HepG2 (cell line): Measurements from ENCODE around the gene LMNA. TPM values are rescaled to one million over a fixed set of nuclear protein-coding genes. Genes with fewer than 3 reads are reported as not detected.

ENCODE experiments used
- FOXM1 ChIP-seq: sonication (generic); formaldehyde crosslinking; IDR thresholded peaks from 2 replicates; pipeline ENCODE4 v1.5.0; 2020; ENCODE audit warnings: missing genetic modification reagents
- GABPA ChIP-seq, 2 experiments: IDR thresholded peaks; 2 replicates each; pipeline ENCODE4 v1.6.1; 2011 to 2016; ENCODE audit warnings: low read depth in 2 of 2, low read length in 1 of 2, missing biosample characterization in 1 of 2, missing genetic modification characterization in 1 of 2
- HNF4G ChIP-seq, 2 experiments: sonication (generic) in 1 of 2; formaldehyde crosslinking in 1 of 2; IDR thresholded peaks; 2 replicates each; pipeline versions ENCODE4 v1.4.0 to v1.6.1; 2011 to 2020; ENCODE audit warnings: borderline replicate concordance in 2 of 2, low read depth in 2 of 2, mild to moderate bottlenecking in 2 of 2, low read length in 1 of 2, missing genetic modification reagents in 1 of 2, moderate library complexity in 1 of 2
- HNRNPH1 ChIP-seq: fragments of 200-400 bp; formaldehyde crosslinking; optimal IDR thresholded peaks from 2 replicates; pipeline ENCODE3; 2017; ENCODE audit warnings: mild to moderate bottlenecking, low read depth, low read length
- MIXL1 ChIP-seq: IDR thresholded peaks from 2 replicates; pipeline ENCODE4 v1.6.1; 2016
- MLXIP ChIP-seq: sonication (generic); formaldehyde crosslinking; IDR thresholded peaks from 2 replicates; pipeline ENCODE4 v1.9.0; 2021; ENCODE audit warnings: missing genetic modification reagents, borderline replicate concordance
- NKX3-1 ChIP-seq: sonication (generic); formaldehyde crosslinking; IDR thresholded peaks from 2 replicates; pipeline ENCODE4 v1.5.0; 2020; ENCODE audit warnings: missing genetic modification reagents
- NR2F2 ChIP-seq: IDR thresholded peaks from 2 replicates; pipeline ENCODE4 v1.6.1; 2012; ENCODE audit warnings: low read depth, inconsistent platforms, borderline replicate concordance
- PATZ1 ChIP-seq: sonication (generic); formaldehyde crosslinking; IDR thresholded peaks from 2 replicates; pipeline ENCODE4 v1.4.0; 2020; ENCODE audit warnings: missing genetic modification reagents
- POGZ ChIP-seq: sonication (generic); formaldehyde crosslinking; IDR thresholded peaks from 2 replicates; pipeline ENCODE4 v1.4.0; 2020; ENCODE audit warnings: mild to moderate bottlenecking, missing genetic modification reagents
- POLR2G ChIP-seq: fragments of 200-400 bp; formaldehyde crosslinking; IDR thresholded peaks from 2 replicates; pipeline ENCODE4 v1.6.1; 2018; ENCODE audit warnings: mild to moderate bottlenecking, low read depth, low read length, moderate library complexity
- THRA ChIP-seq: sonication (generic); formaldehyde crosslinking; IDR thresholded peaks from 2 replicates; pipeline ENCODE4 v1.4.0; 2020; ENCODE audit warnings: missing genetic modification reagents, borderline replicate concordance
- ZBTB43 ChIP-seq: sonication (generic); formaldehyde crosslinking; conservative IDR thresholded peaks from 2 replicates; pipeline ENCODE4 v1.4.0; 2020; ENCODE audit warnings: missing genetic modification reagents
- ZNF260 ChIP-seq: sonication (generic); formaldehyde crosslinking; IDR thresholded peaks from 2 replicates; pipeline ENCODE4 v1.4.0; 2020; ENCODE audit warnings: missing genetic modification reagents, low read depth, mild to moderate bottlenecking, borderline replicate concordance
- ZNF280B ChIP-seq: sonication (generic); formaldehyde crosslinking; IDR thresholded peaks from 2 replicates; pipeline ENCODE4 v1.5.0; 2020; ENCODE audit warnings: missing genetic modification reagents, mild to moderate bottlenecking, borderline replicate concordance
- ZNF570 ChIP-seq: sonication (generic); formaldehyde crosslinking; IDR thresholded peaks from 2 replicates; pipeline ENCODE4 v1.4.0; 2020; ENCODE audit warnings: mild to moderate bottlenecking, missing genetic modification reagents, borderline replicate concordance
- ZSCAN30 ChIP-seq: sonication (generic); formaldehyde crosslinking; IDR thresholded peaks from 2 replicates; pipeline ENCODE4 v1.5.0; 2020; ENCODE audit warnings: mild to moderate bottlenecking, missing genetic modification reagents
- polyA plus RNA-seq, 8 experiments: library from polyadenylated mRNA; depleted of rRNA in 3 of 8; stranded (reverse) in 7 of 8; unstranded in 1 of 8; fragments of >200 nt; fragmentation: Illumina TruSeq in 4 of 8; extraction: Trizol in 4 of 8; gene quantifications; 2 replicates each; pipeline versions ENCODE4 v1.2.1 to v1.2.3, GENCODE V29; 2011 to 2016; ENCODE audit warnings: low read depth in 4 of 8, missing spikeins in 1 of 8, mixed read lengths in 1 of 8; ENCODE audit not compliant: insufficient read depth in 1 of 8
- total RNA-seq, 5 experiments: library from RNA; depleted of rRNA; stranded (reverse); fragments of >200 nt; fragmentation: Illumina TruSeq; extraction: Trizol; gene quantifications; 2 replicates each; pipeline ENCODE4 v1.2.3, GENCODE V29; 2016; ENCODE audit warnings: low read depth in 1 of 5

Gene LMNA
- total and polyA plus RNA-seq, 2 of the 13 experiments (the other 11 are each of a cell fraction or from before 2014, with no cell fraction given) = 107 to 225 TPM

GRCh38 chr1:156129687-156130577 lies 15.4 kb downstream of the LMNA start (continued):
- TF ChIP-seq PATZ1 (peak; percentile 93), POLR2G (peak; percentile 39; the same call in 1 of the 2 replicates), ZNF570 (CRISPR knock-in tag) (no peak), GABPA (IDR thresholded peaks at IDR 0.05; ENCODE audit: low read depth, low read length) (no peak), GABPA (CRISPR knock-in tag; IDR thresholded peaks at IDR 0.05; ENCODE audit: low read depth) (peak; percentile 34; the same call in 1 of the 2 replicates), ZSCAN30 (0 out of 2 replicates have a peak, but pooled peaks have one; percentile 34), ZNF280B (CRISPR knock-in tag) (no peak), HNRNPH1 (no peak), ZNF260 (no peak), HNF4G (IDR thresholded peaks at IDR 0.05; ENCODE audit: borderline replicate concordance, low read depth, low read length) (peak; percentile 46; the same call in 1 of the 2 replicates), HNF4G (CRISPR knock-in tag; IDR thresholded peaks at IDR 0.05; ENCODE audit: borderline replicate concordance, low read depth) (no peak), MLXIP (no peak), ZBTB43 (CRISPR knock-in tag) (no peak), MIXL1 (CRISPR knock-in tag) (0 out of 2 replicates have a peak, but pooled peaks have one; percentile 59), FOXM1 (CRISPR knock-in tag) (no peak), THRA (peak; percentile 73; the same call in 1 of the 2 replicates), NKX3-1 (CRISPR knock-in tag) (no peak), NR2F2 (peak; percentile 76; the same call in 1 of the 2 replicates), POGZ (CRISPR knock-in tag) (peak; percentile 42; the same call in 1 of the 2 replicates)
